Neural progenitor cell (in vitro differentiated cells): ENCODE results near the gene MIPEP.

Experiments used
- CTCF ChIP-seq: fragments of 200-600 bp; sonication (generic); IDR thresholded peaks from 2 replicates; pipeline ENCODE4 v1.5.1; 2017; ENCODE audit warnings: antibody characterized with exemption, mild to moderate bottlenecking
- EZH2 ChIP-seq: fragments of 200-600 bp; sonication (generic); IDR thresholded peaks from 2 replicates; pipeline ENCODE4 v1.6.1; 2017; ENCODE audit warnings: antibody characterized with exemption, mild to moderate bottlenecking, moderate library complexity

GRCh38 chr13:23817830-23818229, 71.4 kb downstream of the MIPEP start:
- TF ChIP-seq EZH2, result no peak
- TF ChIP-seq CTCF, result no peak
